ENCODE results near the gene ATP6V0B.

ATP6V0B gene

DNA sequence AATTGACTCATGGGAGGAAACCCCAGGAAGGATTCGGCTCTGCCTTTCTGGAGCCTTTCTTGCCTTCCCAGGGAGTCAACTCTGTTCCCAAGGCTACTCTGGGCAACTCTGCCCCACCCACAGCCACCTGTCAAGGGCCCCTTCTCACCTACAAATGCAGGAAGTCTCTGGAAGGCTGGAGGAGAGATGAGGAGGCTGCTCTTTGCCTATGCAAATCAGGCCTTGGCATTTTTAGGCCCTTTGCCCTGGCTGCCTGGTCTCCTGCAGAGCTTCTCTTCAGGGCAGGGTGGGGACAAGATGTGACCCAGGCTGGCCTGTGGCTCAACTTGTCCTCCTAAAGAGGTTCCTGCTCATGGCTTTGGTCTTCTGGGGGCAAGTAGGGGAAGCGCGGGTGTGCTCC is 51.1 kb downstream of the ATP6V0B start:
- peaks cover 17% of the 10 kb centered on the region for H3K36me3 ChIP-seq (ENCODE audit: control insufficient read depth, insufficient read depth, low read length, severe bottlenecking)
- H3K9me3 ChIP-seq (ENCODE audit: control insufficient read depth, low read length): no peaks in the 10 kb centered on the region
- DNase-seq (ENCODE audit: low read depth): no peak
- no peak overlapping the region for H3K9ac ChIP-seq (ENCODE audit: low read length)
- no peaks in the 10 kb centered on the region for H3K27me3 ChIP-seq (replicated peaks; ENCODE audit: control insufficient read depth, insufficient read depth, low read length)
- H3K4me3 ChIP-seq (ENCODE audit: low read length): no peak overlapping the region
- peaks cover 7% of the 10 kb centered on the region for H3K4me1 ChIP-seq (ENCODE audit: control insufficient read depth, insufficient read depth, low read length)

DNA sequence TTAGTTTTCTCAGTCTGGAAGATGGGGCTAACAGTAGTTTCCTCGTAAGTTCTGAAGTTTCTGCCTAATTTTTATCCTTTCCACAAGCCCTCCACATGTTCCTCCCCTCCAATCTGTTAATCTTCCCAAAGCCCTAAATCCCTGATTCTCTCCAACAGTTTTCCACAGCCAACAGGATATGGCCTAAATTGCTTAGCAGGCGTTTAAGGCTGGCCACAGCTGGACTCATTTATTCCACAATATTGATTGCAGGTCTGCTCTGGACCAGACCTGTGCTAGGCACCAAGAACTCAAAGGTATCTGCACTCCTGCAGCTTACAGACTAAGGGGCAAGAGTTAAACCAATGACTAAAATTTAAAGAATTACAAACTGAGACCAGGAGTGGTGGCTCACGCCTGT is 52.6 kb downstream of the ATP6V0B start:
- H3K9ac ChIP-seq (ENCODE audit: low read length): no peak overlapping the region
- DNase-seq (ENCODE audit: low read depth): no peak
- H3K4me3 ChIP-seq (ENCODE audit: low read length): no peak overlapping the region

More for the DNA sequence above, 52.6 kb downstream of the ATP6V0B start:
- peaks cover 16% of the 10 kb centered on the region for H3K4me1 ChIP-seq (ENCODE audit: control insufficient read depth, insufficient read depth, low read length)
- H3K36me3 ChIP-seq (ENCODE audit: control insufficient read depth, insufficient read depth, low read length, severe bottlenecking): peaks cover 5% of the 10 kb centered on the region
- H3K27me3 ChIP-seq (replicated peaks; ENCODE audit: control insufficient read depth, insufficient read depth, low read length): no peaks in the 10 kb centered on the region
- no peaks in the 10 kb centered on the region for H3K9me3 ChIP-seq (ENCODE audit: control insufficient read depth, low read length)
